ENCODE measurements around the gene NKD2. TPM values are rescaled to one million over a fixed set of nuclear protein-coding genes. Genes with fewer than 3 reads are reported as not detected.

NKD2 gene
- total and polyA plus RNA-seq, 9 of the 15 experiments (the other 6 are each of a cell fraction or from before 2014, with no cell fraction given): 0.09 to 0.64 (median 0.27) TPM; not detected in 5

DNA sequence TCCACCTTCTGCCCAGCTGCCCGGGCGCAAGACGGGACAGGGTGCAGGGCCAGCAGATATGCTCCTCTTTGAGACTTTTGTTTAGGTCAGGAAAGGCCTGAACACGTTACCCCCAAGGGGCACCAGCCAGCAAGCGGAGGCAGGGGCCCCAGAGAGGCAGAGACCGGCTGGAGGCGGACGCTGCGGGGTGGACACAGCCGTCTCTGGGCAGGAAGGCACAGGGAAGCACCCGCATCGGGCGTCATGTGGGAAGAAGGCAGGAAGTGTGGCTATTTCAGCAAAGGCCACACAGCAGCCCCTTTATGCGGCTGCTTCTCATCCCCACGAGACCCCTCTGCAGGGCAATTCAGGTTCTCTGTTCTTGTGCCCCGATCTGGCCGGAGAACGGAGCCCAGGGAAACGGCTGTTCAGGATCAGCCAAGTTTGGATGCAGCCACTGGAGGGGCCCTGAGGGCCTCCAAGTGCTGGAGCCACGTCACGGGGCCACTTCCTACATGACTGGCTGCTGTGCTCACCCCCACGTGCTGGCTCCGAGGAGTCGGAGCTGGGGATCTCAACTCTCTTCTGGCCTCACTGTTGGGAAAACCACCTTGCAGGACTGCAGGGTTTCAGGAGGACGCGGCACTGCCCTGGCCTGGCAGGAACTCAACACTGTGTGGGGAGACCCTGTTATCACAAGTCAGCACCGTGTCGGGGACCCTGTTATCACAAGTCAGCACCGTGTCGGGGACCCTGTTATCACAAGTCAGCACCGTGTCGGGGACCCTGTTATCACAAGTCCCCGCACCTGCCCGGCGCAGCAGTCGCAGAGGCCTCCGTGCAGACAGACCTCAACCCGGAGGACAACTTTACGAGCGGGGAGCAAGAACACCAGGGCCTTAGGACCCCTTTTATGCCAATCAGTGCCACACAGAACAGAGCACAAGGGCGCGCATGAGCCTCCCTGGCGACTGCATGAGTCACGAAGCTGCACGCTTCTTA lies 58.8 kb downstream of the NKD2 start:
- no peaks in the 10 kb centered on the region for H3K79me2 ChIP-seq (ENCODE audit: control insufficient read depth, insufficient read depth, low read length)
- peaks cover 14 to 56% of the 10 kb centered on the region in 2 experiments; a peak in 4 of 5 replicates for H3K4me1 ChIP-seq (replicated peaks in 1 of 2; ENCODE audit: control insufficient read depth in 2 of 2, insufficient read depth in 2 of 2, low read length in 2 of 2)
- DNase-seq (ENCODE audit: extremely low read depth in 1 of 4, low spot score in 3 of 4): peak; percentile 79 to 83 (median 82)
- H3K9me3 ChIP-seq (replicated peaks; ENCODE audit: control insufficient read depth, insufficient read depth, low read depth, low read length): no peaks in the 10 kb centered on the region
- H4K20me1 ChIP-seq (replicated peaks; ENCODE audit: control insufficient read depth, insufficient read depth, low read length): peaks cover 24% of the 10 kb centered on the region
- 15% methylated on average over 45 of the region's 45 CpGs for WGBS (ENCODE audit: insufficient coverage, low coverage, missing lambda C conversion rate)
- H2AFZ ChIP-seq (ENCODE audit: low read depth, low read length): no peak overlapping the region
- ATAC-seq: peak; percentile 85
- peak; percentile 94 for FAIRE-seq
- ChIA-PET POLR2A (interaction anchor here (0.5 to 1.3 kb wide), 6 partner anchors 10 to 134 kb away, joined by 3 to 6 read pairs (median 4); partner anchors contain the start of gene SLC6A19), CTCF (ENCODE audit: low intra/inter-chr PET ratio) (no interaction called here)
- no TSS peak for BruUV-seq (replicated peaks)
- peak overlapping the region in 1 of 2 experiments; percentile 60; a peak in 1 of 4 replicates for H3K9ac ChIP-seq (ENCODE audit: insufficient read depth in 1 of 2, low read depth in 2 of 2, low read length in 2 of 2)
- H3K4me3 ChIP-seq: no peak overlapping the region
- peaks cover 0 to 44% of the 10 kb centered on the region in 2 experiments; a peak in 4 of 5 replicates for H3K27me3 ChIP-seq (ENCODE audit: control insufficient read depth in 2 of 2, insufficient read depth in 2 of 2, low read length in 2 of 2)
- H3K9me1 ChIP-seq (ENCODE audit: control insufficient read depth, insufficient read depth, low read length): no peaks in the 10 kb centered on the region
- in situ Hi-C loops (cut with MboI) (no loop called here), intact Hi-C loops (cut with micrococcal nuclease) (loop anchor here (5.0 kb wide), 1 partner anchor 50 kb away; no protein-coding TSS in a partner anchor)
- peak overlapping the region; percentile 79 for H3K4me2 ChIP-seq (ENCODE audit: insufficient read depth, low read length)
- H3K36me3 ChIP-seq (ENCODE audit: control insufficient read depth, insufficient read depth, low read length): no peaks in the 10 kb centered on the region
- H3K27ac ChIP-seq (ENCODE audit: extremely low read depth, low read depth, low read length): no peak overlapping the region
- no peak for TF ChIP-seq SNIP1 (IDR thresholded peaks at IDR 0.05; ENCODE audit: low read depth)
- no peak for TF ChIP-seq MECOM (CRISPR knock-in tag; IDR thresholded peaks at IDR 0.05)
- TF ChIP-seq, protein P1, sequence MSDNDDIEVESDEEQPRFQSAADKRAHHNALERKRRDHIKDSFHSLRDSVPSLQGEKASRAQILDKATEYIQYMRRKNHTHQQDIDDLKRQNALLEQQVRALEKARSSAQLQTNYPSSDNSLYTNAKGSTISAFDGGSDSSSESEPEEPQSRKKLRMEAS (CRISPR knock-in tag; IDR thresholded peaks at IDR 0.05): peak; percentile 86
- TF ChIP-seq RBM15 (IDR thresholded peaks at IDR 0.05; ENCODE audit: insufficient read depth, low read length): no peak
- TF ChIP-seq, protein P2, sequence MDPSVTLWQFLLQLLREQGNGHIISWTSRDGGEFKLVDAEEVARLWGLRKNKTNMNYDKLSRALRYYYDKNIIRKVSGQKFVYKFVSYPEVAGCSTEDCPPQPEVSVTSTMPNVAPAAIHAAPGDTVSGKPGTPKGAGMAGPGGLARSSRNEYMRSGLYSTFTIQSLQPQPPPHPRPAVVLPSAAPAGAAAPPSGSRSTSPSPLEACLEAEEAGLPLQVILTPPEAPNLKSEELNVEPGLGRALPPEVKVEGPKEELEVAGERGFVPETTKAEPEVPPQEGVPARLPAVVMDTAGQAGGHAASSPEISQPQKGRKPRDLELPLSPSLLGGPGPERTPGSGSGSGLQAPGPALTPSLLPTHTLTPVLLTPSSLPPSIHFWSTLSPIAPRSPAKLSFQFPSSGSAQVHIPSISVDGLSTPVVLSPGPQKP (CRISPR knock-in tag; IDR thresholded peaks at IDR 0.05): no peak
- no peak for TF ChIP-seq HDAC3 (IDR thresholded peaks at IDR 0.05; ENCODE audit: borderline replicate concordance, partially characterized antibody)
- no peak for TF ChIP-seq CBX1 (IDR thresholded peaks at IDR 0.05; ENCODE audit: low read depth)
- 0 out of 2 replicates have a peak, but pooled peaks have one; percentile 53 for TF ChIP-seq ZNF134 (CRISPR knock-in tag; conservative IDR thresholded peaks at IDR 0.05)
- no peak for TF ChIP-seq ZFP30 (CRISPR knock-in tag; IDR thresholded peaks at IDR 0.05; ENCODE audit: borderline replicate concordance)
- TF ChIP-seq, protein P3, sequence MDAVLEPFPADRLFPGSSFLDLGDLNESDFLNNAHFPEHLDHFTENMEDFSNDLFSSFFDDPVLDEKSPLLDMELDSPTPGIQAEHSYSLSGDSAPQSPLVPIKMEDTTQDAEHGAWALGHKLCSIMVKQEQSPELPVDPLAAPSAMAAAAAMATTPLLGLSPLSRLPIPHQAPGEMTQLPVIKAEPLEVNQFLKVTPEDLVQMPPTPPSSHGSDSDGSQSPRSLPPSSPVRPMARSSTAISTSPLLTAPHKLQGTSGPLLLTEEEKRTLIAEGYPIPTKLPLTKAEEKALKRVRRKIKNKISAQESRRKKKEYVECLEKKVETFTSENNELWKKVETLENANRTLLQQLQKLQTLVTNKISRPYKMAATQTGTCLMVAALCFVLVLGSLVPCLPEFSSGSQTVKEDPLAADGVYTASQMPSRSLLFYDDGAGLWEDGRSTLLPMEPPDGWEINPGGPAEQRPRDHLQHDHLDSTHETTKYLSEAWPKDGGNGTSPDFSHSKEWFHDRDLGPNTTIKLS (IDR thresholded peaks at IDR 0.05; ENCODE audit: borderline replicate concordance, low read depth): peak; percentile 40; the same call in 1 of the 2 replicates
- no peak for TF ChIP-seq CEBPG (CRISPR knock-in tag; IDR thresholded peaks at IDR 0.05)
- no peak for TF ChIP-seq CEBPG (tag; conservative IDR thresholded peaks at IDR 0.05 in 1 of 2, IDR thresholded peaks at IDR 0.05 in 1 of 2)
- TF ChIP-seq SRSF7 (optimal IDR thresholded peaks at IDR 0.05; ENCODE audit: low read depth, low read length): no peak
- TF ChIP-seq BCL6 (CRISPR knock-in tag; IDR thresholded peaks at IDR 0.05): no peak
- TF ChIP-seq POLR2B (IDR thresholded peaks at IDR 0.05; ENCODE audit: low read depth, partially characterized antibody): no peak
- TF ChIP-seq SETDB1 (IDR thresholded peaks at IDR 0.05; ENCODE audit: low read length): no peak
- peak in 1 of 2 experiments; percentile 66; a peak in 1 of 4 replicates for TF ChIP-seq HDAC1 (IDR thresholded peaks at IDR 0.05)
- TF ChIP-seq SMARCA5 (IDR thresholded peaks at IDR 0.05): no peak
- TF ChIP-seq RUNX1 (IDR thresholded peaks at IDR 0.05; ENCODE audit: low read depth): peak; percentile 59; the same call in 1 of the 2 replicates
- no peak for TF ChIP-seq ZC3H8 (IDR thresholded peaks at IDR 0.05)
- no peak for TF ChIP-seq TCF7L2 (IDR thresholded peaks at IDR 0.05; ENCODE audit: low read depth, low read length)

Data from K562 (cell line).